Liver (tissue), 9 donors: ENCODE measurements around the gene KLHL33. TPM values are rescaled to one million over a fixed set of nuclear protein-coding genes. Genes with fewer than 3 reads are reported as not detected.

ENCODE experiments used
- DNase-seq: peaks from one replicate; pipeline ENCODE4 v3.0.0-alpha.2; 2017; ENCODE audit warnings: low spot score
- H3K27ac ChIP-seq, 2 donors: one replicate each; pipeline ENCODE4 v1.7.0; 2013; ENCODE audit warnings: inconsistent platforms in 2 of 2, low read length in 2 of 2, control low read depth in 1 of 2, low read depth in 1 of 2, mild to moderate bottlenecking in 1 of 2
- H3K27me3 ChIP-seq, 4 donors: one replicate each; pipeline versions ENCODE4 v1.6.1 to v1.7.0; 2013; ENCODE audit warnings: low read length in 3 of 4, inconsistent platforms in 1 of 4, mild to moderate bottlenecking in 1 of 4, moderate library complexity in 1 of 4; ENCODE audit not compliant: control insufficient read depth in 4 of 4, insufficient read depth in 4 of 4
- H3K36me3 ChIP-seq, 4 donors: one replicate each; pipeline versions ENCODE4 v1.6.1 to v1.7.0; 2013; ENCODE audit warnings: low read length in 3 of 4, mild to moderate bottlenecking in 3 of 4, low read depth in 1 of 4, moderate library complexity in 1 of 4; ENCODE audit not compliant: control insufficient read depth in 4 of 4, insufficient read depth in 3 of 4
- H3K4me1 ChIP-seq, 4 donors: one replicate each; pipeline versions ENCODE4 v1.6.1 to v1.7.0; 2013; ENCODE audit warnings: low read length in 3 of 4, mild to moderate bottlenecking in 3 of 4, moderate library complexity in 1 of 4; ENCODE audit not compliant: control insufficient read depth in 4 of 4, insufficient read depth in 4 of 4
- H3K4me3 ChIP-seq, 3 donors: one replicate each; pipeline versions ENCODE4 v1.6.1 to v1.7.0; 2013; ENCODE audit warnings: low read length in 3 of 3, control low read depth in 1 of 3, low read depth in 1 of 3, mild to moderate bottlenecking in 1 of 3
- H3K9ac ChIP-seq, 2 donors: one replicate each; pipeline ENCODE4 v1.7.0; 2013; ENCODE audit warnings: low read length in 2 of 2, mild to moderate bottlenecking in 2 of 2, moderate library complexity in 2 of 2, control low read depth in 1 of 2, low read depth in 1 of 2
- H3K9me3 ChIP-seq, 4 donors: one replicate each; pipeline versions ENCODE4 v1.6.1 to v1.7.0; 2013; ENCODE audit warnings: low read length in 3 of 4; ENCODE audit not compliant: control insufficient read depth in 4 of 4
- ATF3 ChIP-seq: IDR thresholded peaks from 2 replicates; pipeline ENCODE4 v1.6.1; 2016; ENCODE audit warnings: antibody characterized with exemption
- CTCF ChIP-seq: fragments of 150-350 bp; IDR thresholded peaks from 2 replicates; pipeline ENCODE4 v1.5.1; 2017; ENCODE audit warnings: improper control_type of control experiment, low read depth, low read length; ENCODE audit not compliant: missing input control
- EGR1 ChIP-seq, 2 donors: IDR thresholded peaks; 2 replicates each; pipeline ENCODE4 v1.6.1; 2016 to 2018; ENCODE audit warnings: antibody characterized with exemption in 2 of 2, low read depth in 2 of 2
- FOXA1 ChIP-seq: IDR thresholded peaks from 2 replicates; pipeline ENCODE4 v1.6.1; 2016; ENCODE audit warnings: antibody characterized with exemption
- FOXA2 ChIP-seq: IDR thresholded peaks from 2 replicates; pipeline ENCODE4 v1.6.1; 2016; ENCODE audit warnings: antibody characterized with exemption
- GABPA ChIP-seq, 2 donors: IDR thresholded peaks in 1 of 2; conservative IDR thresholded peaks in 1 of 2; 2 replicates each; pipeline ENCODE4 v1.6.1; 2016; ENCODE audit warnings: antibody characterized with exemption in 2 of 2, mild to moderate bottlenecking in 1 of 2, moderate library complexity in 1 of 2
- HNF4A ChIP-seq, 2 donors: conservative IDR thresholded peaks; 2 replicates each; pipeline ENCODE4 v1.6.1; 2016; ENCODE audit warnings: antibody characterized with exemption in 2 of 2, mild to moderate bottlenecking in 2 of 2
- HNF4G ChIP-seq: IDR thresholded peaks from 2 replicates; pipeline ENCODE4 v1.6.1; 2016; ENCODE audit warnings: antibody characterized with exemption
- JUND ChIP-seq, 2 donors: IDR thresholded peaks; 2 replicates each; pipeline ENCODE4 v1.6.1; 2016; ENCODE audit warnings: antibody characterized with exemption in 2 of 2
- MAX ChIP-seq: IDR thresholded peaks from 2 replicates; pipeline ENCODE4 v1.6.1; 2016; ENCODE audit warnings: antibody characterized with exemption
- NR2F2 ChIP-seq: IDR thresholded peaks from 2 replicates; pipeline ENCODE4 v1.6.1; 2016; ENCODE audit warnings: antibody characterized with exemption
- RAD21 ChIP-seq, 2 donors: IDR thresholded peaks; 2 replicates each; pipeline ENCODE4 v1.6.1; 2016; ENCODE audit warnings: antibody characterized with exemption in 2 of 2, mild to moderate bottlenecking in 2 of 2
- REST ChIP-seq: IDR thresholded peaks from 2 replicates; pipeline ENCODE4 v1.6.1; 2016; ENCODE audit warnings: antibody characterized with exemption, mild to moderate bottlenecking
- RXRA ChIP-seq, 2 donors: IDR thresholded peaks; 2 replicates each; pipeline ENCODE4 v1.6.1; 2017 to 2018; ENCODE audit warnings: antibody characterized with exemption in 2 of 2, mild to moderate bottlenecking in 1 of 2
- SP1 ChIP-seq: IDR thresholded peaks from 2 replicates; pipeline ENCODE4 v1.6.1; 2018; ENCODE audit warnings: antibody characterized with exemption, mild to moderate bottlenecking
- TAF1 ChIP-seq: conservative IDR thresholded peaks from 2 replicates; pipeline ENCODE4 v1.6.1; 2016; ENCODE audit warnings: antibody characterized with exemption, mild to moderate bottlenecking
- YY1 ChIP-seq: IDR thresholded peaks from 2 replicates; pipeline ENCODE4 v1.6.1; 2016; ENCODE audit warnings: antibody characterized with exemption, mild to moderate bottlenecking
- ZBTB33 ChIP-seq: IDR thresholded peaks from 2 replicates; pipeline ENCODE4 v1.6.1; 2016; ENCODE audit warnings: antibody characterized with exemption
- WGBS: extraction: QIAGEN DNeasy Blood & Tissue Kit; methylation state at CpG from one replicate; pipeline ENCODE4 v1.1.7; 2013; 5-methylcytosine and 5-hydroxymethylcytosine counted together
- polyA plus RNA-seq, 2 donors: library from polyadenylated mRNA; stranded (reverse) in 1 of 2; unstranded in 1 of 2; fragments of 200-250 nt in 1 of 2; fragments of >200 nt in 1 of 2; fragmentation: Nextera tagmentation in 1 of 2; extraction: Ambion mirVana in 1 of 2; gene quantifications; one replicate each; pipeline versions ENCODE4 v1.2.1 to v1.2.3, GENCODE V29; 2013 to 2015
- total RNA-seq, 2 donors: library from RNA; depleted of rRNA; stranded (reverse); fragments of >200 nt; gene quantifications; one replicate each; pipeline ENCODE4 v1.2.3, GENCODE V29; 2014
- donor health status: healthy.
- donor health status: healthy.
- donor health status: healthy.
- donor health status: healthy.
- donor health status: healthy.

Gene KLHL33
- total and polyA plus RNA-seq, 4 donors, result 0.06 to 0.23 (median 0.15) TPM

- TF ChIP-seq REST, result peak; percentile 89
- TF ChIP-seq RAD21 (IDR thresholded peaks at IDR 0.05), result peak in 1 of 2 donors; percentile 44
- peak; percentile 62 for TF ChIP-seq SP1
Measured at GRCh38 chr14:20469242-20469889, 33.4 kb upstream of the KLHL33 start, which contains the start of gene PNP (continued).

GRCh38 chr14:20468764-20469241 lies 32.8 kb upstream of the KLHL33 start:
- TF ChIP-seq ATF3, result no peak
- no peak for TF ChIP-seq ZBTB33
- TF ChIP-seq HNF4G, result no peak
- no peak for TF ChIP-seq GABPA (IDR thresholded peaks at IDR 0.05 in 1 of 2, conservative IDR thresholded peaks at IDR 0.05 in 1 of 2)
- TF ChIP-seq EGR1 (IDR thresholded peaks at IDR 0.05; ENCODE audit: low read depth in 2 of 2), result no peak
- no peak for TF ChIP-seq HNF4A (conservative IDR thresholded peaks at IDR 0.05)
- TF ChIP-seq SP1, result no peak
- TF ChIP-seq CTCF, result no peak
- no peak for TF ChIP-seq MAX
- TF ChIP-seq YY1, result no peak
- TF ChIP-seq RAD21 (IDR thresholded peaks at IDR 0.05), result no peak
- TF ChIP-seq NR2F2, result no peak
- TF ChIP-seq RXRA (IDR thresholded peaks at IDR 0.05), result no peak
- TF ChIP-seq TAF1, result no peak
- no peak for TF ChIP-seq JUND (IDR thresholded peaks at IDR 0.05)
- no peak for TF ChIP-seq FOXA2
- TF ChIP-seq FOXA1, result no peak
- no peaks in the 10 kb centered on the region for H3K9me3 ChIP-seq
- H3K36me3 ChIP-seq, result peaks cover 0 to 2% (median under 1%) of the 10 kb centered on the region in 4 donors
- peak overlapping the region; percentile 71 to 80 for H3K27ac ChIP-seq
- peak overlapping the region; percentile 63 to 91 (median 63) for H3K4me3 ChIP-seq
- H3K27me3 ChIP-seq, result no peaks in the 10 kb centered on the region
- 27% methylated on average over 16 of the region's 16 CpGs for WGBS
- H3K4me1 ChIP-seq, result peaks cover 6 to 38% (median 32%) of the 10 kb centered on the region in 4 donors
- H3K9ac ChIP-seq, result no peak overlapping the region
- DNase-seq, result no peak
